HFF-Myc (cell line): ENCODE results near the gene RAB11FIP5.

ENCODE experiments used
- DNase-seq: peaks from one replicate; pipeline ENCODE4 v3.0.0-alpha.2; 2011; ENCODE audit warnings: low read depth; ENCODE audit errors: extremely low read depth
- H3K4me3 ChIP-seq: replicated peaks from 2 replicates; pipeline ENCODE4 v1.5.1; 2011; ENCODE audit warnings: low read depth, mild to moderate bottlenecking, control low read depth, low read length
- CTCF ChIP-seq: IDR thresholded peaks from 2 replicates; pipeline ENCODE4 v1.5.1; 2012; ENCODE audit warnings: mild to moderate bottlenecking, low read depth, low read length, control low read depth; ENCODE audit errors: missing control alignments

The RAB11FIP5 gene

GRCh38 chr2:73031725-73032701 lies 80.7 kb downstream of the RAB11FIP5 start:
- TF ChIP-seq CTCF: no peak
- DNase-seq: no peak
- H3K4me3 ChIP-seq: no peak overlapping the region

DNA sequence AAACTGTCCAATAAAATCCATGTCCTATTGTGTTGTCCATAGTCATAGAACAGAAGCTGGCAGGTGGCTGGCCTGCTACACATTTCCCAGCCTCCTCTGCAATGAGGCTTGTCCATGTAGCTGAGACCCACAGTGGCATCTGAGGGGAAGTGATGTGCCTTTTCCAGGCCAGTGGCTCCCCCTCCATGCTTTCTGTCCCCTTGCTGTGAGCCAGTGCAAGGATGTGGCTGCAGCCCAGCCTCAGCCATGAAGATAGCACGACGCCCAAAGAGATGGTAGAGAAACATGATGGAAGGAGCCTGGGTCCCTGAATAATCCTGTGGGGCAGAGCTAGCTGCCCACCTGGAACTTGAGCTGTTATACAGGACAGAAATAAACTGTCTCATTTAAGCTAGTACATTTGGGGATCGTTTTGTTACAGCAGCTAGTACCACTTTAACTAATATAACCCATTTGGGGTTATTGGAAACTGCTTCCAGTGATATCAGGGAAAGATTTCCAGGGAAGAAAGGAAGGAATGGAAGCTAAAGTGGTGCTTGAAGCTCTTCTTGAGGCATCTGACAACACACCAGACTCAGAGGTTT lies 81.6 kb downstream of the RAB11FIP5 start:
- no peak overlapping the region for H3K4me3 ChIP-seq
- no peak for DNase-seq
- no peak for TF ChIP-seq CTCF

DNA sequence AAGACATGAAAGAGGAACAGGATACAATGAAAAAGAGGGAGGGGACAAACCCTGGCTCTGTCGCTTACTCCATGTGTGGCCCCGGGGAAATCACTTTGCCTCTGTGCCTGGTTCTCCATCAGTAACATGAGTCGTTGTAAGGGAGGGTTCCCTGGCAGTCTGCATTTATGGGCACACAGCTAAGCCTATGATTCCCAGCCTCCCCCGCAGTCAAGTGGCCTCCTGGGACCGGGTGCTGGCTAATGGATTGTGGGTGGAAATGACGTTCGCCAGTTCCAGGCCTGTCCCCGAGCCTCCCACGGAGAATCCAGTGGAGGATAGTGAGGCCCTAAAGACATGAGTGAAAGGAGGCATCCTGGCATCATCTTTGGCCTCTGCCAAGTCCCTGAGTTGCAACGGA lies 83.9 kb downstream of the RAB11FIP5 start:
- no peak for DNase-seq
- no peak overlapping the region for H3K4me3 ChIP-seq
- no peak for TF ChIP-seq CTCF

GRCh38 chr2:73027340-73027739 lies 85.4 kb downstream of the RAB11FIP5 start:
- no peak for DNase-seq
- no peak for TF ChIP-seq CTCF
- H3K4me3 ChIP-seq: no peak overlapping the region

DNA sequence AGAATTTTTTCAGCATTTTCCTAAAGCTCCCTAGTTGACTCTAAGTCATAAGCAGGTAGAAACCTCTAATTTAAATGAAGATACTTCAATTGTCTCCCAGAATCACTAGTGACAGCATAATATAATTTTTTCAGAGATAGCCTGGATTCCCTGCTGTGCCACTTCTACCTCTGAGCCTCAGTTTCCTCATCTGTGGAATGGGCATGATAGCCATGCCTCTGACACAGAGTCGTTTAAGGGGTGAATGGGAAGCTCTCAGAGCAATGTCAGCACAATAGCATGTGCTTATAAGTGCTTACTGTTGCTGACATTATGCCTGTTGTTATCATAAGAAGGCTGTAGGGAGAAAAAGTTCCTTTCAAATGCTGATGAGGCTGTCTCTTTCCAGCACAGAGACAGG lies 89.3 kb downstream of the RAB11FIP5 start:
- no peak for DNase-seq
- TF ChIP-seq CTCF: no peak
- no peak overlapping the region for H3K4me3 ChIP-seq
